OCI-LY1 (cell line): ENCODE measurements around the gene ACSM5.

Source experiments
- H2AFZ ChIP-seq: fragments of 200-600 bp; sonication (generic), shearing (Covaris generic); 2 replicates; pipeline ENCODE4 v1.6.0; 2014; ENCODE audit warnings: antibody characterized with exemption, mild to moderate bottlenecking, low read length
- H3F3A ChIP-seq: fragments of 200-600 bp; sonication (generic), shearing (Covaris generic); 2 replicates; pipeline ENCODE4 v1.6.0; 2014; ENCODE audit warnings: mild to moderate bottlenecking, antibody characterized with exemption, low read length, moderate library complexity; ENCODE audit not compliant: insufficient read depth
- H3K27ac ChIP-seq: fragments of 200-600 bp; sonication (generic); 2 replicates; pipeline ENCODE4 v1.5.1; 2014; ENCODE audit warnings: low read length, mixed run types, mild to moderate bottlenecking, low read depth; ENCODE audit not compliant: poor library complexity, severe bottlenecking
- H3K27me3 ChIP-seq: fragments of 200-600 bp; sonication (generic); 2 replicates; pipeline ENCODE4 v1.6.0; 2014; ENCODE audit warnings: antibody characterized with exemption, mild to moderate bottlenecking, low read length, moderate library complexity; ENCODE audit not compliant: insufficient read depth
- H3K36me3 ChIP-seq: fragments of 200-600 bp; sonication (generic); 2 replicates; pipeline ENCODE4 v1.6.1; 2014; ENCODE audit warnings: mild to moderate bottlenecking, antibody characterized with exemption, low read length, moderate library complexity, mixed read lengths; ENCODE audit not compliant: insufficient read depth
- H3K4me1 ChIP-seq: fragments of 200-600 bp; sonication (generic); 2 replicates; pipeline ENCODE4 v1.5.1; 2014; ENCODE audit warnings: mild to moderate bottlenecking, low read length, moderate library complexity; ENCODE audit not compliant: insufficient read depth, severe bottlenecking
- H3K4me2 ChIP-seq: fragments of 200-600 bp; sonication (generic), shearing (Covaris generic); 2 replicates; pipeline ENCODE4 v1.6.1; 2014; ENCODE audit warnings: low read length
- H3K4me3 ChIP-seq: fragments of 200-600 bp; sonication (generic); 2 replicates; pipeline ENCODE4 v1.5.1; 2014; ENCODE audit warnings: low read length, low read depth, mild to moderate bottlenecking, mixed read lengths; ENCODE audit not compliant: poor library complexity, severe bottlenecking
- H3K79me2 ChIP-seq: fragments of 200-600 bp; shearing (Covaris generic); 2 replicates; pipeline ENCODE4 v1.6.1; 2016; ENCODE audit warnings: mixed run types, low read length, mixed read lengths; ENCODE audit not compliant: insufficient read depth
- H3K9ac ChIP-seq: fragments of 200-600 bp; sonication (generic), shearing (Covaris generic); 2 replicates; pipeline ENCODE4 v1.6.1; 2014; ENCODE audit warnings: mild to moderate bottlenecking, low read length, mixed read lengths
- H3K9me2 ChIP-seq: fragments of 200-600 bp; sonication (generic), shearing (Covaris generic); 2 replicates; pipeline ENCODE4 v1.6.1; 2014; ENCODE audit warnings: low read depth, mild to moderate bottlenecking, low read length, mixed read lengths
- H3K9me3 ChIP-seq: fragments of 200-600 bp; shearing (Covaris generic); 2 replicates; pipeline ENCODE4 v1.6.1; 2014; ENCODE audit warnings: low read length, mixed read lengths
- H4K20me1 ChIP-seq: fragments of 200-600 bp; sonication (generic), shearing (Covaris generic); 2 replicates; pipeline ENCODE4 v1.6.0; 2016; ENCODE audit warnings: mild to moderate bottlenecking, low read length; ENCODE audit not compliant: insufficient read depth
- EZH2 ChIP-seq: fragments of 200-600 bp; sonication (generic), shearing (Covaris generic); IDR thresholded peaks from 2 replicates; pipeline ENCODE4 v1.8.0; 2017; ENCODE audit warnings: borderline replicate concordance, mixed run types, mild to moderate bottlenecking, antibody characterized with exemption, low read length, moderate library complexity, mixed read lengths
- TF ChIP-seq, protein P1 (sequence below): fragments of 200-600 bp; sonication (generic), shearing (Covaris generic); IDR thresholded peaks from 2 replicates; pipeline ENCODE4 v1.5.1; 2017; ENCODE audit warnings: mild to moderate bottlenecking, antibody characterized with exemption, low read length, moderate library complexity, mixed read lengths

ACSM5 gene

DNA sequence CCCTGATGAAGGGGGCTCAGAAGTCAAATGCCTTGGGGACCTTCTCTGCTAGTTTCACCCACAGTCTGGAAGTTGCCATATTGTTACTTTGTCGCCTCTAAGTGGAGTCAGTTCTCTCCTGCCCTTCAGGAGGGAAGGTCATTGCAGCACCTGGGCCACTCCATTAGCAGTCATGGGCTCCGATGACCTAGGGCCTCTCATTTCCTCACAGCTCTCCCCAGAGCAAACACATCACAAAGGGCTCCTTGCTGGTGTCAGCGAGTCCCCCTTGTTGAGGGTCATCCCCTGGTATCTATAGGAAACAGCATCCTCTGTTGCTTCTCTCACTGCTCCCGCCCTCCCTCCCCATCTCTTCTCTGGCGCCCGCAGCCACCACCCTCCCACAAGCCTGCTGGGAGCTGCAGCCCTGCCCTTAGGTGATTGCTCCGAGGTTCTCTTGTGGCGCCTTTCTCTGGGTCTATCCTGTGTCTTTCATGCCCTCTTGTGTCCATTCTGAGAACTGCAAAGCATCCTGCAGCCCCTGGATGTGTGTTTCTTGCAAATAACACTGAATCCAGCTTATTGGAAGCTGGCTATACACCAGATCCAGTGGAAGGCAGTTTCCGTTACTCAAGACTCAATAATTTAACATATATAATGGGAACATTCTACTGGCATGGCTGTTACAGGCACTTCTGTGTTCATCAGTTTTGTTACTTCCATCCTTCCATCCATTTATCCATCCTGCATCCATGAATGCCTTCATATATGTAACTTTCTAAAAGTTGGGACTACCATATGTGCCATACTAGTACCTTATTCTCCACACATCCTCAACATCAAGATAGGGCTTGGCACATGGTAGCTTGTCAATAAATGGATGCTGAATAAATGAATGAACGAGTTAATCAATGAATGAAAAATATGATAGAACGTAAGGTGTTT is 26.0 kb upstream of the ACSM5 start:
- no peaks in the 10 kb centered on the region for H3K27me3 ChIP-seq
- H2AFZ ChIP-seq, result no peak overlapping the region
- no peaks in the 10 kb centered on the region for H3K36me3 ChIP-seq

DNA sequence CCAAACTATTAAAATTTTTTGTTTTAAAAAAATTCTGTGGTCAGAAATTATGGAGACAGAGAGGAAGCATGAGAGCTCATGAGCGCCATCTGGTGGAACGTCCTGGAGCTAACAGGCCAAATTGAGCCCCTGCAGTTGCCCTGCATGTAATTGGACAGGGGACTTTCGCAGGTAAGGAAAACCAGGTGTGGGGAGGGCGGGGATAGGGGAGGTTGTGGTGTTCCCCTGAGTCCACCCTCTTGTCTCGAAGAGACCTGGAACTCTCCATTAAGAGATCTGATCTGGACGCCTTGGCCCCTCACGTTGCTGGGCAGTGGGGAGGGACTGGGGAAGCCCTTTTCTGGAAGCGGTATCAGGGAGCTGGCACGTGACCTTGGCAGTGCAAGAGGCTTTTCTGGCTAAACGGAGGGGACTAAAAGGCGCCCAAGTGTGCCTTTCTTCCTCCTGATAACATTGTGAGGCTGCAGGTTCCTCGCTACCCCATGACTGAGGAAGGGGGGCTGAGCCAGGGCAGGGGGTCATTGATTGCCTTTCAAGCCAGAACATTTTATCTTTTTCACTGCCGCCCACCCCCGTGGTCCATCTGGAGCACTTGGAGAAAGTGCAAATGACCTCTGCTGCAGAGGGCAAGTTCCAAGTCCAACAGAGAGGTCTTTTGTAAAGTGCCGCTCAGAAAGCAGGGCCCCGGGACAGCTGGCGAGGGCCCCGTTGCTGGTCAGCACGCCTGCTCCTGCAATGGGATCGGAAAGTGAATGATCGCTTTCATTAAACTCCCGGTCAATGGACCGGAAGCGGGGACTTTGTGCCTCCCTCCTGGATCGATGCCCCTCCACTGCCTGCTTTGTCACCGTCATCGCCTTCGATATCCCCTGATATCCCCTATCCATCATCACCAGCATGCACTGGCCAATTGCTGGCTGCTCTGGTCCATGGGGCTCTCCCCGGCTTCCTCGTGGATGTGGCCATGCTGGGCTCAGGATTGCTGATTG is 23.2 kb upstream of the ACSM5 start:
- H3K27me3 ChIP-seq, result no peaks in the 10 kb centered on the region
- H3K36me3 ChIP-seq, result no peaks in the 10 kb centered on the region
- no peaks in the 10 kb centered on the region for H3F3A ChIP-seq
- H3K9ac ChIP-seq, result no peak overlapping the region
- no peaks in the 10 kb centered on the region for H3K79me2 ChIP-seq
- H2AFZ ChIP-seq, result no peak overlapping the region
- H3K4me3 ChIP-seq, result no peak overlapping the region
- no peak overlapping the region for H3K27ac ChIP-seq
- H3K4me2 ChIP-seq, result no peak overlapping the region
- TF ChIP-seq, protein P1, sequence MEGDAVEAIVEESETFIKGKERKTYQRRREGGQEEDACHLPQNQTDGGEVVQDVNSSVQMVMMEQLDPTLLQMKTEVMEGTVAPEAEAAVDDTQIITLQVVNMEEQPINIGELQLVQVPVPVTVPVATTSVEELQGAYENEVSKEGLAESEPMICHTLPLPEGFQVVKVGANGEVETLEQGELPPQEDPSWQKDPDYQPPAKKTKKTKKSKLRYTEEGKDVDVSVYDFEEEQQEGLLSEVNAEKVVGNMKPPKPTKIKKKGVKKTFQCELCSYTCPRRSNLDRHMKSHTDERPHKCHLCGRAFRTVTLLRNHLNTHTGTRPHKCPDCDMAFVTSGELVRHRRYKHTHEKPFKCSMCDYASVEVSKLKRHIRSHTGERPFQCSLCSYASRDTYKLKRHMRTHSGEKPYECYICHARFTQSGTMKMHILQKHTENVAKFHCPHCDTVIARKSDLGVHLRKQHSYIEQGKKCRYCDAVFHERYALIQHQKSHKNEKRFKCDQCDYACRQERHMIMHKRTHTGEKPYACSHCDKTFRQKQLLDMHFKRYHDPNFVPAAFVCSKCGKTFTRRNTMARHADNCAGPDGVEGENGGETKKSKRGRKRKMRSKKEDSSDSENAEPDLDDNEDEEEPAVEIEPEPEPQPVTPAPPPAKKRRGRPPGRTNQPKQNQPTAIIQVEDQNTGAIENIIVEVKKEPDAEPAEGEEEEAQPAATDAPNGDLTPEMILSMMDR, result peak; percentile 68
- no peak for TF ChIP-seq EZH2
- H3K9me2 ChIP-seq, result no peaks in the 10 kb centered on the region
- H3K4me1 ChIP-seq, result no peaks in the 10 kb centered on the region
- no peaks in the 10 kb centered on the region for H3K9me3 ChIP-seq
- H4K20me1 ChIP-seq, result no peaks in the 10 kb centered on the region

More for the DNA sequence above, 26.0 kb upstream of the ACSM5 start:
- H3K4me1 ChIP-seq, result no peaks in the 10 kb centered on the region
- H3K9ac ChIP-seq, result no peak overlapping the region
- no peaks in the 10 kb centered on the region for H3K9me3 ChIP-seq
- H3K4me2 ChIP-seq, result no peak overlapping the region
- H4K20me1 ChIP-seq, result no peaks in the 10 kb centered on the region
- no peak overlapping the region for H3K27ac ChIP-seq
- H3F3A ChIP-seq, result no peaks in the 10 kb centered on the region
- no peak for TF ChIP-seq EZH2
- TF ChIP-seq, protein P1, result peak; percentile 74
- H3K4me3 ChIP-seq, result no peak overlapping the region
- no peaks in the 10 kb centered on the region for H3K9me2 ChIP-seq
- H3K79me2 ChIP-seq, result no peaks in the 10 kb centered on the region

DNA sequence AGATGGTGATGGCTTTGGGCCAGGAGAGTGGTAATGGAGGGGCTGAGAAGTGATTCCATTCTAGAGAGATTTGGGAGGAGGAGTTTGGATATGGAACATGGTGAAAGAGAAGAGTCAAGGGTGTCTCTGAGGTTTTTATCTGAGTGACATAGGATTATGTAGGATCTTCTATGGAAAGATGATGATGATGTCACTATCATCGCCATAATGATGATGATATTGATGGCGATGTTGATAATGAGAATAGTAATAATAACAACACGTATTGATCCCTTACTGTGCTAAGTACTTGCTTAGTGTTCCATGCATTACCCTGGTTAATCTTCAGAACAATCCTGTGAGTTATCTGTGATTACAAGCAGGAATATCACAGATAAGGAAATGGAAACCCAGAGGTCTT is 21.4 kb upstream of the ACSM5 start:
- Histone ChIP-seq H3K27ac (no peak overlapping the region), H3K79me2 (no peaks in the 10 kb centered on the region), H3K27me3 (no peaks in the 10 kb centered on the region), H3K9me2 (no peaks in the 10 kb centered on the region), H3K36me3 (no peaks in the 10 kb centered on the region), H3K4me1 (no peaks in the 10 kb centered on the region), H3K9me3 (no peaks in the 10 kb centered on the region), H4K20me1 (no peaks in the 10 kb centered on the region), H3F3A (no peaks in the 10 kb centered on the region), H2AFZ (no peak overlapping the region), H3K4me2 (no peak overlapping the region), H3K4me3 (no peak overlapping the region), H3K9ac (no peak overlapping the region)
- TF ChIP-seq EZH2, result no peak
- TF ChIP-seq, protein P1, result no peak
